GM19463 (cell line): ENCODE measurements around the gene SBF2.

Experiments used
- ATAC-seq: cut with Tn5 transposase; IDR thresholded peaks from one replicate; pipeline ENCODE4 v1.9.1; 2021; ENCODE audit warnings: mild to moderate bottlenecking, moderate library complexity; ENCODE audit not compliant: unreplicated experiment

Gene SBF2

DNA sequence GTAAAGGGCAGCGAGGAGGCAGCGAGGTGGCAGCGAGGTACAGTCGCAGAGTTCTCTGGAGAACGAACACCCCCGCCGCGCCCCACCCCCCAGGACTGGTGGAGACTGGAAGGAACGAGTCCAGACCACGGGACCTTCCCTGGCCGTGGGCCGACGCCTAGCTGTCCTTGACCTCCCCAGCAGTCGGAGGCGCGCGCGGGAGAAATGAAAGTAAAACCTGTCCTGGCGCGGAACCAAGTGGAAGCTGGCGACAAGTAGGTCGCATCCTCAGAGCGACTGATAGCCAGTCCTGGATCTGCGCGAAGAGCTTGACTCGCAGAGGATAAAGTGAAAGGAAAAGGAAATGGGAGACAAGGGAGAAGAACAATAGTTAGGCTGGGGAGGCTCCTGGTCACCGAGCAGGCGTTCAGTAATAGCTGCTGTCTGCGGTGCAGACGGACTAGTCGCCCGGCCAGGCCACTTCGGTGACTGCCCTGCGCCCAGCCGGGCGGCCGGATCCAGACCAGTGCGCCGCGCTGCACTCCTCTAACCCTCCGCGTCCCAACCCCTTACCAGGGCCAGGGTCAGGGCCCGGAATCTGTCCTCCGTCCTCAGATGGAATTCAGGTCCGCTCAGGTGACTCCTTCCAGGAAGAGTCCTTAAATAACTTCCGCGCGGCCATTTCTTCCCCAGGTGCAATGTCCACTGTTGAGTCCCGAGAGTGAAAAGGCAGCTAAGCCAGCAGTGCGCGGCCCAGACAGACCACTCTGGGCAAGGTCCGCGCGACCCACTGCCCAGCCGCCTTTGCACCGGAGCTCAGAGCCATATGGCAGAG lies 8.9 kb upstream of the SBF2 start:
- ATAC-seq, result no peak

DNA sequence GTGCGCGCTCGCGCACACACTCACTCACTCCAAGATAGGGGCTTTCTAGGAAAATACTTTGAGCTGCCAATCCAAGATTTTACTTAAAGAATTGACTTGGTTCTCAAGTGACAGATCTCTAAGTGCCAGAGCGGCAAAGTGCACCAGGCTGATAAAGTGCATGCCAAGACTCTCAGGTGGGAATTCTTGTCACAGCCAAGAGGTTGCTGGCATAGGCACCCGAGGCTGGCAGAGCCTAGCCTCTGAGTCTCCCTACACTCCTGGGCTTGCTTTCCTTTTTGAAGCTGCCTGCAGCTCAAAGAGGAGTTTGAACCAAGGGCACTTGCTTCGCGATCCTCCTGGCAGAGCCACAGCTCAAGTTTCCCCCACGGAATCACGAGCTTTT lies 8.3 kb upstream of the SBF2 start:
- no peak for ATAC-seq

DNA sequence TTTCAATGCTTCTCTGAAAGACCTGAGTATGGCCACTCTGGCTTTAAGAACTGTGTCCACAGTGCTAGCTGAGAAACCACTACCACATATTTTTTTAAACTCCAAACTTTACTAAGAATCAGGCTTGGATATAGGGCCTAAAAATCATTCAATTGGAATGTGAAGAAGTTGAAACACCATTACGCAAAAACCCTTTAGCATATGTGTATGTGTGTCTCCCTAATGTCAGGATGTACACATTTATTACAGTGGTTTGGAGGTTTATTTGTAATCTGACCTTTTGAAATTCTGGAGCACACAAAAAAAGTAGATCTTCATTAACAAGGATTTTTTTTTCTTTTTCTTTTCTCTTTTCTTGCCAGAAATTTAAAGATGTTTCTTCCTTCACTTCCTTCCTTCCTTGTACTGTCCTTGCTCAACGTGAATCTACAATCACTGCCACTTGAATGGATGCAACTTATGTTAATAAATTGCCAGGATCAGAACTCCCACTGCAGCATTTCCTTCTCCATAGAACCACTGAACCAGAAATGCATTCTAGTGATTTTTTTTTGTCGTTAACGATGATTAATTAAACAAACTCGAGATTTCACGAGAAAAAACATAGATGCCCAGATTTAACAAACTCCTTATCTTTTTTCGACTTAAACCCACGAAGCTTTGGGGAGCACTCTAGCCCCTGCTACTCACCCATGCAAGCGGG lies 7.8 kb upstream of the SBF2 start:
- no peak for ATAC-seq

DNA sequence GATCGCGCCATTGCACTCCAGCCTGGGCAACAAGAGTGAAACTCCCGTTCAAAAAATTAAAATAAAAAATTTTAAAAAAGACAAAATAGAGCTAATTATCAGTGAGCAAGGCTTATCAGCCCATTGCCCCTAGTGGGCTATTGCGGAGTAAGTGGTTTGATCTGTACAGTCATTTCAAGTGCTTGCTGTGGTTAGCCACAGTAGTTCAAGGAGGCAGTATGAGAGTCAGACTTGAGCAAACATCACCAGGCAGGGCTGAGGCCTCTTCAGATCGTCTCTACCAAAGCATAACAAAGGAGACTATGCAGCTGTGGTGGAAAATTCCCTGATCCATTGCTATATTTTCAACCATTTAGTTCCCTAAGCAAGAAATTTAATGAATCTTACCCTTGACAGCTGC lies 4.3 kb upstream of the SBF2 start:
- ATAC-seq, result peak; percentile 91

DNA sequence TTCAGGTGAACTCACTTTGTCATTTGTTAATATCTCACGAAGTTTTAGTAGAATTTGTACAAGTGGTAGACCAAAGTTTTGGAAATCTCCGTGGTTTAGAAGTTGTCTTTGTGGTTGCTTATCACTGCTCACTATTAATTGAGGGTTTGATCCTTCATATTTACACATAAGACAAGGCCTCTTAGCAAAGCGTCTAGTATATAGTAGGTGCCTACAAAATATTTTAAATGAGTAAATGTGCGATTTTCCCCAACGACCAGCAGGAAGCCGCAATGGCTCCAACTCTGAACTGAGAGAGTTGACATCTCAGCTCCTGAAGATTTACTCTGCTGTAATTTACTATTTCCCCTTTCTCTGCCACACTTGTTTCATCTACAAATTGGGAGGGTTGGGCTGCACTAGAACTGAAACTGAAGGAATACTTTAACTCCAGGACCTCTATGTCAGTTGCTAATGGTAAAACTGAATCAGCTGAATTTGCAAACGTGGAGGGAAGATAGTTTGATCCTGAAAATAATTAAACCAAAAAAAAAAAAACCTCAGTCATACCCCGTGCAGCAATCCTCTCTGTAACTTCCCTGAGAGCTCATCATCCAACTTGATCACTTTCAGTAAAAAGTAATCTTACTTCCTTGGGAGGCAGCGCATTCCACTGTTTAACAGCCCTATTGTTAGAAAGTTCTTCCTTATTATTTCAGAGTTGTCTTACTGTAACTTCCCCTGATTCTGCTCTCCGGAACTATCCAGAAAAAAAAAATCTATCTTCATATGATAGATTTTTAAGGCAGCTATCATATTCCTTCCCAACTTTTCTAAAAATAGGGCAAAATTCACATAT lies 1.3 kb upstream of the SBF2 start:
- ATAC-seq, result no peak

DNA sequence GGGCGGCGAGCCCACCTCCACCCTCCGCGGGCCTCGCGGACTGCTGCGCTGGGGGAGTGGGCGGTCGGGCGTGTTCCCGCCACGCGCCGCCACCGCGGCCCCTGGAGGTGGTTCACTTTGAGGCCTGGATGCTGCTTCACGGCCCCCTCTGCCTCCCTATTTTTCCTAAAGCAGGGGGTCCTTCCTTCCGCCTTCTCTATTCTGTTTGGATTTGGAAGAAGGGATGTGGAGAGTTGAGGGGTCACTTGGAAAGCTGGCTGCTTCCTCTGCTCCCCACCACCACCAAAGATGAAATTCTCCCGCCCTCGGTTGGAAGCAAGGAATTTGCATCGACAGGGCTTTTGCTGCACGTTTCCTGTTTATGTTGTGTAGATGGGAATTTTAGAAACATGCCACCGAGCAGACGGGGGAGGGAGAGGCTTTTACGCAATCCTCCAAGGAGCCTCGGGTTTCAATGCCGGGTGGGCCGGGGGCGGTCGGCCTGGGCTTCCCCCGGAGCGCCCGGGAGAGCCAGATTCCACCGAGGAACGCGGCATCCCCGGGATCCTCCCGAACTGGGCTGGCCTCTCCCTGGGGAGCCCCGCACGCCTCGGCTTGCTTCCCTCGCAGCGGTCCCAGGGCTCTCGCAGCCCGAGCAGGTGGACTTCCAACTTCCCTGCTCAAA lies 403 bp upstream of the SBF2 start:
- no peak for ATAC-seq

DNA sequence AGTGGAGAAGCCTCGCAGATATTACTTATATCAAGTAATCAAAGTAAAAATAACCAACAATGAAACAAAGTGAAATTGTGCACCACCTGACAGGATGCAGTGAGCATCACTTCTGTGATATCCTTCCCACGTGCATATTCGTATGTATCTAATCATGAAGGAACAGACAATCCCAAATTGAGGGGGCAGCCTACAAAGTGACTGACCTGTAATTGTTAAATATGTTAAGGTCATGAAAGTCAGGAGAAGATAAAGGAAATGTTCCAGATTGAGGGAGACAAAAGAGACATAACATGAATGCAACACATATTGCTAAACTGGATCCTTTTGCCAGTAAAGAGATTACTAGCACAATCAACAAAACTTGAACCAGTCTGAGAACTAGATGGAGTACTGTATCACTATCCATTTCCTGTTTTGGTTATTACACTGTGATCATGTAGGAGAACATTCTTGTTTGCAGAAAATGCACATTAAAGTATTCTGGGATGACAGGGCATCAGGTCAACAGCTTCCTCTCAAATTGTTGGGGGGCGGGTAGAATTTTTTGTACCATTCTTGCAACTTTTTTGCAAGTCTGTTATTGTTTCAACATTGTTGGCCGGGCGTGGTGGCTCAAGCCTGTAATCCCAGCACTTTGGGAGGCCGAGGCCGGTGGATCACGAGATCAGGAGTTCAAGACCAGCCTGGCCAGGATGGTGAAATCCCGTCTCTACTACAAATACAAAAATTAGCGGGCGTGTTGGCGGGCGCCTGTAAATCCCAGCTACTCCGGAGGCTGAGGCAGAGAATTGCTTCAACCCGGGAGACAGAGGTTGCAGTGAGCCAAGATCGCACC lies 2.0 kb downstream of the SBF2 start:
- no peak for ATAC-seq

DNA sequence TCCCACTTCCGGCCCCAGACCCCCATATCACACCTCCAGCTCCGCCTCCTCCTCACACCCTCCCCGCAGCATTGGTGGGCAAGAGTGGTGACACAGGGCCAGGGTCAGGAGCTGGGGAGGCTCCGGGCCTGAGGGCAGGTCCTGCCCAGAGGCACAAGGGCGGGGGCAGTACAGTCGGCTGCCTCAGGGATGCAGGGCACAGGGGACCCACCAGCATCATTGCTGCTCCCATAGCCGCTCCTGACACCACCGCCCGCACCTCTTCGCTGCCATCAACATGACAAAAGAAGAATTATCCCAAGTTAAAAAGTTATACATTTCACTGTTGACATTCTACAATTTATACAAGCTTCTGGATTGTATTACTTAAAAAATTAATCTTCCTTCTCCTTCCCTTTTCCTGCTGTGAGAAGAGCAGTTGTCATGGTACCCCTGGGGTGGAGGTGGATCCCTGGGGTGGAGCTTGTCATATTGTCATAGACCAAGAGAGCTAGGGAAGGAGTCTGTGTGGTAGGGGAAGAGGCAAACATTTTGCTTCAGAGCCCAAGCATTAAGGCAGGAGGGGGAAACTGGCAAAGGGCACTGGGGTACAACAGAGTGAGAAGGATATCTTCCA lies 4.1 kb downstream of the SBF2 start:
- ATAC-seq, result no peak

DNA sequence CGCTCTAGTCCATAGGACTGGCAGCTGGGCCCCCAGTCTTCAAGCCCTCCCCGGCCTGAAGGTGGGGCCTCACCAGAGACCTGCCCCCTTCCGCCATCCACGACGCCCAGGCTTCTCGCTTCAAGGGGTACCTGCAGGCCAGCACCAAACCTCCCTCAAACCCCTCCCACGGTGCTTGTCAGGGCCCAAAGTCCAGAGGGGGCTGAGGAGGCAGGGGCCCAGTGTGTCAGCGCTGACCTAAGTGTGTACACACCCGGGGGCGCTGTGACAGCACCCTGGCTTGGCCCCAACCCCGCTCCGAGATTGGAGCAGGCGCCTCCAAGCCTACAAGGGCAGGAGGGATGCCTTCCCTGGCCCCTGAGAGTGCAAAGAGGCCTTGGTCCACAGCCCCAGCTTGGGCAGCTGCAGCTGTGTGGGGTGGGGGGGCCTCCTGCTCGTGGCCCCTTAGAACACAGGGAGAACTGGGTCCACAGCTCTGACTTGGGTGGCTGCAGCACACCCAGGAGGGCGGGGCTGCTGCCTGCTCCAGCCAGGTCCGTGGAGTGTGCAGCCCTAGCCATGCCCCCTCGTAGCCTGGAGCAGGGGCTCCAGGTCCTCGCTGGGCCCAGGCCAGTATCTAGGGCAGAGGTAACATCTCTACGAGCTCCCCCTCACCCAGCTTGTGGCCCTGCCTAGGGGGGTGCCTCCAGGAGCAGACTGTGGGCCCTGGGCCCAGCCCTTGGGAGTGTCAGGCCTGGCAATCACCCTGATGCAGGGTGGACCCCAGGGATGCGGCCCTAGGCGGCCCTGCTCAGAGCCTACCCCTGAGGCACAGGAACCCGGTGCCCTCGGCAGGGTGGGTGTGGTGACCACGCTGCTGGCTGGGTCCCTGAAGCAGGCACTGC lies 4.9 kb downstream of the SBF2 start:
- ATAC-seq, result no peak

DNA sequence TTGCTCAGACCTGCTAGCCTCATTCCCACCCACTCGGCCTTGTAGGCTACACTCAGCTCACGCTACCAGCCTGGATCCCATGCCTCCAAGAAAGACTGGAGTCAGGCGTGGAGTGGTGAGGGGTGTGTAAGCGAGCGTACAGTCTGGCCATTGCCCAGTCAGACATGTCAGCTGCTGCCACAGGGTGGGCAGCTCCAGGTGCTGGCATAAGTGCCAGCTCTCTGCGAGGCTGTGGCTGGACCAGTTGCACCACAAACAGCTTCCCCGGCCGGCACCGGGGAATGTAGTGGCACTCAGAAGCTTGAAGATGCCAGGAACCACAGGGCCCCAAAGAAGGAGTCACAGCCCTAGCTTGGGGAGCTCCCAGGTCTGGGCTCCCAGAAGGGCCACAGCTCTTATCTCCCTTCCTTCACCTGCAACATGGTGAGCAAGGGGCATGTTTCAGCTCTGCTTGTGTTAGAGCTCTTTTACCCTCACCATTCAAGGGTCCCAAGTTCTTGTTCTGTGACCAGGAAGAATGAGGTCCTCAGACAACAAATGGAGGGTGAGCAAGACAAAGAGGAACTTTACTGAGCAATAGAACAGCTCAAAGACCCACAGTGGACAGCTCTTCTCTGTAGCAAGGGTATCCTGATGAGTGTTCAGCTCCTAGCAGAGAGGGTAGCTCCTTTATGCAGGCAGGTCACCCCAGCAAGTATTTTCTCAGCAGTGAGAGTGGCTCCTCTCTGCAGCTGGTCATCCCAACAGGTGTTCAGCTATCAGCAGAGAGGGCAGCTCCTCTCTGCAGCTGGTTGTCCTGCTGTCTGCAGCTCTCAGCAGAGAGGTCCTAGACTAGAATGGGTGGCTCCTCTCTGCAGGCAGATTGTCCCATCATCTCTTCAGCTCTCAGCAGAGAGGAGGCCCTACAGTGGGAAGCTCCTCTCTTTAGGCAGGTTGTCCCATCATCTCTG lies 6.0 kb downstream of the SBF2 start:
- no peak for ATAC-seq

DNA sequence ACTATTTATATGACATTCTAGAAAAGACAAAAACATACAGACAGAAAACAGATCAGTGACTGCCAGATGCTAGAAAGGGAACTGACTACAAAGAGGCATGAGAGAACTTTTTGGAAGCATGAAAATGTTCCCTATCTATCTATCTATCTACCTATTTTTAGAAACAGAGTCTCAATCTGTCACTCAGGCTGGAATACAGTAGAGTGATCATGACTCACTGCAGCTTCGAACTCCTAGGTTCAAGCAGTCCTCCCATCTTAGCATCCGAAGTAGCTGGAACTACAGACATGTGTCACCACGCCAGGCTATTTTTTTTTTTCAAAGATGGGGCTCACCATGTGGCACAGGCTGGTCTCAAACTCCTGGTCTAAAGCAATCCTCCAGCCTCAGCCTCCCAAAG lies 6.9 kb downstream of the SBF2 start:
- no peak for ATAC-seq

DNA sequence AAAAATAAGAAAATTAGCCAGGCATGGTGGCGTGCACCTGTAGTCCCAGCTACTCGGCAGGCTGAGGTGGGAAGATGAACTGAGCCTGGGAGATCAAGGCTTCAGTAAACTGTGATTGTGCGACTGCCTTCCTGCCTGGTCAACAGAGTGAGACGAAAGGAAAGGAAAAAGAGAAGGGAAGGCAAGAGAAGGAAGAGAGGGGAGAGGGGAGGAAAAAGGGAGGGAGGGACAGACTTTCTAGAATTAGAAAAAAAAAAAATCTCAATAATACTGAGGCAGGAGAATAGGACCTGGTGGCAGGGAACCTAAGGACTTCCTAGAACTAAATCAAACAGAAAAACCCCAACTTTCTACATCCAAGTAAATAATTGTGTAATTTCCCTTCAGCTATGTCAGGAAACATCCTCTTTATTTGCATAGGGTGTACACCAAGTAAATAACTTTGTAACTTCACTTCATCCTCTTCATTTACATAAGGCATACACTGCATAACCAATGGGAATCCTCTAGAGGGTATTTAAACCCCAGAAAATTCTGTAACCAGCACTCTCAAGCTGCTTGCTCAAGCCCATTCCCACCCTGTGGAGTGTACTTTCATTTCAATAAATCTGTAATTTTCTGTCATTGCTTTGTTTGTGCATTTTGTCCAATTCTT lies 8.7 kb downstream of the SBF2 start:
- ATAC-seq, result no peak

DNA sequence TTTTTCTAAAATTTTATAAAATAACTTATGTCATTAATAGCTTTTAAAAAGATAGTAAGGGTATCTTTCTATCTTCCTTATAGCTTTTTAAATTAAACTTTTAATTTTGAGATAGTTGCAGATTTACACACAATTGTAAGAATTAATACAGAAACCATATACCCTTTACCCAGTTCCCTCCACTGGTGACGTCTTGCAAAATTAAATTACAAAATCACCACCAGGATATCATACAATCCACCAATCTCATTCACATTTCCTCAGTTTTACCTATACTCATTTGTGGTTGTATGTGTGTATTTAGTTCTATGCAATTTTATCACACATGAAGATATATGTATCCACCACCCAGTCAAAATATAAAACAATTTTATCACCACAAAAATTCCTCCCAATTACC lies 10.0 kb downstream of the SBF2 start:
- ATAC-seq, result no peak

DNA sequence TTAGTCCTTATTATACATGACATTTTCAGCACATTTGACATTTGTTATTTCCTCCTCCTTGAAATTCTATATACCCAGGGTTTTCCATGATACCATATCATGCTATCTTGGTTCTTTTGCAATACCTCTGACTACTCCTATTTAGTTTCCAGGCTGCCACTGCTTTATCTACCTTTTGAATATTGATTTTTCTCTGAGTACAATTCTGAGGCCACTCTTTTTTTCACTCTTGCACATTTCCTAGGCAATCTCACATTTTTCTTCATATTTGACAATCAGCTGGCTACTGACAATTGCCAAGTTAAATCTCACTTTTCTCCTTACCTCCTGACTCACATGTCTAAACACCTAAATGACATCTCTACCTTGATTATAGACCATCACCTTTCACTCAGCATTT lies 11.9 kb downstream of the SBF2 start:
- no peak for ATAC-seq

DNA sequence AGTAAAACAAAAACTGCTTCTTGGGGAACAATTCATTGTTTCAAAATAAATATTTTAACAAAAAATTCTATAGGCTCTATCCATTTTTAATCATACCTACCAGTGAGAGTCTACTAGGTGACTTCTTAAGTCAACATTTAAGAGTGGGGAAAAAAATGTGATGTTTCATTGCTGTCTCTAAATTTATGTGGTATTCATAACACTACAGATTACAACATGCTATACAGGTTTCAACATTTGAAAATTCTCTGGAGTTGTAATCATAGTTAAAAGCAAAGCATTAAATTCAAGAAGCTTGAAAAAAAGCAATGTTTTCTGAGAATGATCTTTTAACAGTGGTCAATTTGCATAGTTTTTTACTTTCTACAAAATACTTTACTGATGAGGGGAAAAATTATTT lies 18.3 kb downstream of the SBF2 start:
- no peak for ATAC-seq

DNA sequence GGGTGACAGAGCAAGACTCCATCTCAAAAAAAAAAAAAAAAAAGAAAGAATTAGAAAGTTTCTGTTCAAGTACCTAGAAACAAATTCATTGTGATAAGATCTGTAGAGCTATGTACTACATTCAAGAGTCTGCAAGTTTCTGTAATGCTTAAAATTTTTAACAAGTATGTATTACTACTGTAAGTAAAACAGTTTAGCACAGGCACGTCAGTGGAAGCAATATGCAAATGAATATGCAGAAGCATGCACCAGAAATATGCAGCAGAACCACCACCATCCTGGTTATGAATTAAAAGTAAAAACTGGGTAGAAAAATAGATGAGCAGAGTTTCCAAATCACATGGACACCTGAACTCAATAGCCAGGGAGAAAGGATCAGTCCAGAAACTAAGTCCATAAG lies 19.3 kb downstream of the SBF2 start:
- no peak for ATAC-seq

DNA sequence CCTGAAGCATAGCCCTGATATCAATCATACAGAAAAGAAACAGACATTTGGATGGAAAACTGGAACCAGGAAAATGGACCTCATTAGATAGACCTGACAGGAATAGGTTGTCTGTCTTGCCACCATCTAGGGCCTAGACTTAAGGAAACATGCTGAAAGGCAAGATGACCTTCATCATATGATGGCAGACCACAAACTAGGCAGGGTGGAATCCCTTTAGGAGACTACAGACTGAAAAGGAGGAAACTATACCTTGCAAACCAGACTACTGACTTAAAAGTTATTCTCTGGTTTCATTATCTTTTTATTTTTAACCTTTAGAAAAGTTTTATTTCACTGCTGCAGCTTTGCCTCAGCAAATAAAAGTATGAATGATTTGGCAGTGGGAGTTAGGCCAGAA lies 20.3 kb downstream of the SBF2 start:
- ATAC-seq, result no peak
